ENCODE measurements around the gene SCAF4. TPM values are rescaled to one million over a fixed set of nuclear protein-coding genes. Genes with fewer than 3 reads are reported as not detected.

SCAF4 gene
- total and polyA plus RNA-seq, 9 of the 15 experiments (the other 6 are each of a cell fraction or from before 2014, with no cell fraction given) = 2.3 to 55.7 (median 17.2) TPM

DNA sequence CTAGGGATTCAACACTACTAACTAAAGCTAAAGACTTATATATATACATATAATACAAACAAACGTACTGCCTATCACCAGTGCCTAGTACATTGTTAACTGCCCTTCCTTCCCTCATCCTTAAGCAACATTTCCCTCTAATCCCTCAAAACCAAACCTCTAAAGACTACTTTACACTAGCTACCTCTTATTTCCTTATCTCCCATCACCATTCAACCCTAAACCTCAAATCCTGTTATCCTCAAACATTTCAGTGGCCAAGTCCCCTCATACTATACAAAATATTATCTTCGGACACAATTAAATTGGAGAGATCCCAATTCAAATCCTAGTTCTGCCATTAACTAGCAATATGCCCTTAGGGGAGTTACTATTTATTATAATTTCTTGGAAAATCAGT lies 3.7 kb downstream of the SCAF4 start:
- peaks cover 46% of the 10 kb centered on the region for H4K20me1 ChIP-seq (replicated peaks; ENCODE audit: control insufficient read depth, insufficient read depth, low read length)
- H2AFZ ChIP-seq (ENCODE audit: low read depth, low read length) = no peak overlapping the region

More for the DNA sequence above, 3.7 kb downstream of the SCAF4 start:
- H3K27me3 ChIP-seq (ENCODE audit: control insufficient read depth in 2 of 2, insufficient read depth in 2 of 2, low read length in 2 of 2) = no peaks in the 10 kb centered on the region
- no peak overlapping the region for H3K4me2 ChIP-seq (ENCODE audit: insufficient read depth, low read length)
- no TSS peak for BruUV-seq (replicated peaks)
- ATAC-seq (no peak), FAIRE-seq (no peak), DNase-seq (ENCODE audit: extremely low read depth in 1 of 4, low spot score in 3 of 4) (no peak)
- ChIA-PET POLR2A (no interaction called here), CTCF (ENCODE audit: low intra/inter-chr PET ratio) (no interaction called here)
- H3K27ac ChIP-seq (ENCODE audit: extremely low read depth, low read depth, low read length) = no peak overlapping the region
- H3K36me3 ChIP-seq (ENCODE audit: control insufficient read depth, insufficient read depth, low read length) = peaks cover 50% of the 10 kb centered on the region; the same call in 2 of the 3 replicates
- no peak overlapping the region for H3K9ac ChIP-seq (ENCODE audit: insufficient read depth in 1 of 2, low read depth in 2 of 2, low read length in 2 of 2)
- peaks cover 28 to 32% of the 10 kb centered on the region in 2 experiments; a peak in 4 of 5 replicates for H3K4me1 ChIP-seq (replicated peaks in 1 of 2; ENCODE audit: control insufficient read depth in 2 of 2, insufficient read depth in 2 of 2, low read length in 2 of 2)
- intact Hi-C loops (cut with micrococcal nuclease) (no loop called here), in situ Hi-C loops (cut with MboI) (no loop called here)
- TF ChIP-seq TCF3 (CRISPR knock-in tag; IDR thresholded peaks at IDR 0.05) (peak; percentile 12; the same call in 1 of the 2 replicates), KDM1A (IDR thresholded peaks at IDR 0.05) (peak; percentile 49 to 60; a peak in 2 of 4 replicates), TBP (optimal IDR thresholded peaks at IDR 0.05; ENCODE audit: low read depth, low read length) (no peak), HDAC1 (IDR thresholded peaks at IDR 0.05) (peak in 1 of 2 experiments; percentile 46; a peak in 2 of 4 replicates), ARID1B (IDR thresholded peaks at IDR 0.05) (peak; percentile 32; the same call in 1 of the 2 replicates), TARDBP (IDR thresholded peaks at IDR 0.05) (no peak), CBFB (CRISPR knock-in tag; IDR thresholded peaks at IDR 0.05) (no peak), HMGXB4 (CRISPR knock-in tag; IDR thresholded peaks at IDR 0.05) (no peak), CBFA2T3 (IDR thresholded peaks at IDR 0.05) (peak; percentile 54; the same call in 1 of the 2 replicates), ZFP1 (CRISPR knock-in tag; IDR thresholded peaks at IDR 0.05) (no peak), GATA2 (CRISPR knock-in tag; IDR thresholded peaks at IDR 0.05) (peak; percentile 28; the same call in 1 of the 2 replicates), BHLHE40 (IDR thresholded peaks at IDR 0.05; ENCODE audit: low read length) (no peak), RBFOX2 (IDR thresholded peaks at IDR 0.05; ENCODE audit: low read depth, low read length) (0 out of 2 replicates have a peak, but pooled peaks have one; percentile 20), NCOR1 (IDR thresholded peaks at IDR 0.05) (peak; percentile 29; the same call in 1 of the 2 replicates), ELF2 (CRISPR knock-in tag; IDR thresholded peaks at IDR 0.05) (no peak), CBFA2T2 (conservative IDR thresholded peaks at IDR 0.05) (peak; percentile 10; the same call in 1 of the 2 replicates), DPF2 (IDR thresholded peaks at IDR 0.05) (0 out of 2 replicates have a peak, but pooled peaks have one; percentile 25)
- TF ChIP-seq, protein P1, sequence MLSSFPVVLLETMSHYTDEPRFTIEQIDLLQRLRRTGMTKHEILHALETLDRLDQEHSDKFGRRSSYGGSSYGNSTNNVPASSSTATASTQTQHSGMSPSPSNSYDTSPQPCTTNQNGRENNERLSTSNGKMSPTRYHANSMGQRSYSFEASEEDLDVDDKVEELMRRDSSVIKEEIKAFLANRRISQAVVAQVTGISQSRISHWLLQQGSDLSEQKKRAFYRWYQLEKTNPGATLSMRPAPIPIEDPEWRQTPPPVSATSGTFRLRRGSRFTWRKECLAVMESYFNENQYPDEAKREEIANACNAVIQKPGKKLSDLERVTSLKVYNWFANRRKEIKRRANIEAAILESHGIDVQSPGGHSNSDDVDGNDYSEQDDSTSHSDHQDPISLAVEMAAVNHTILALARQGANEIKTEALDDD (IDR thresholded peaks at IDR 0.05) = peak; percentile 47; the same call in 1 of the 2 replicates
- TF ChIP-seq, protein P2, sequence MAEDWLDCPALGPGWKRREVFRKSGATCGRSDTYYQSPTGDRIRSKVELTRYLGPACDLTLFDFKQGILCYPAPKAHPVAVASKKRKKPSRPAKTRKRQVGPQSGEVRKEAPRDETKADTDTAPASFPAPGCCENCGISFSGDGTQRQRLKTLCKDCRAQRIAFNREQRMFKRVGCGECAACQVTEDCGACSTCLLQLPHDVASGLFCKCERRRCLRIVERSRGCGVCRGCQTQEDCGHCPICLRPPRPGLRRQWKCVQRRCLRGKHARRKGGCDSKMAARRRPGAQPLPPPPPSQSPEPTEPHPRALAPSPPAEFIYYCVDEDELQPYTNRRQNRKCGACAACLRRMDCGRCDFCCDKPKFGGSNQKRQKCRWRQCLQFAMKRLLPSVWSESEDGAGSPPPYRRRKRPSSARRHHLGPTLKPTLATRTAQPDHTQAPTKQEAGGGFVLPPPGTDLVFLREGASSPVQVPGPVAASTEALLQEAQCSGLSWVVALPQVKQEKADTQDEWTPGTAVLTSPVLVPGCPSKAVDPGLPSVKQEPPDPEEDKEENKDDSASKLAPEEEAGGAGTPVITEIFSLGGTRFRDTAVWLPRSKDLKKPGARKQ (CRISPR knock-in tag; IDR thresholded peaks at IDR 0.05) = no peak
- TF ChIP-seq, protein P3, sequence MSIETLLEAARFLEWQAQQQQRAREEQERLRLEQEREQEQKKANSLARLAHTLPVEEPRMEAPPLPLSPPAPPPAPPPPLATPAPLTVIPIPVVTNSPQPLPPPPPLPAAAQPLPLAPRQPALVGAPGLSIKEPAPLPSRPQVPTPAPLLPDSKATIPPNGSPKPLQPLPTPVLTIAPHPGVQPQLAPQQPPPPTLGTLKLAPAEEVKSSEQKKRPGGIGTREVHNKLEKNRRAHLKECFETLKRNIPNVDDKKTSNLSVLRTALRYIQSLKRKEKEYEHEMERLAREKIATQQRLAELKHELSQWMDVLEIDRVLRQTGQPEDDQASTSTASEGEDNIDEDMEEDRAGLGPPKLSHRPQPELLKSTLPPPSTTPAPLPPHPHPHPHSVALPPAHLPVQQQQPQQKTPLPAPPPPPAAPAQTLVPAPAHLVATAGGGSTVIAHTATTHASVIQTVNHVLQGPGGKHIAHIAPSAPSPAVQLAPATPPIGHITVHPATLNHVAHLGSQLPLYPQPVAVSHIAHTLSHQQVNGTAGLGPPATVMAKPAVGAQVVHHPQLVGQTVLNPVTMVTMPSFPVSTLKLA (conservative IDR thresholded peaks at IDR 0.05) = 0 out of 4 replicates have a peak, but pooled peaks of 1 of the 2 experiments have one; percentile 19
- WGBS (ENCODE audit: insufficient coverage, low coverage, missing lambda C conversion rate) = 23% methylated on average over 2 of the region's 2 CpGs
- H3K79me2 ChIP-seq (ENCODE audit: control insufficient read depth, insufficient read depth, low read length) = peaks cover 97% of the 10 kb centered on the region
- no peak overlapping the region for H3K4me3 ChIP-seq
- no peaks in the 10 kb centered on the region for H3K9me1 ChIP-seq (ENCODE audit: control insufficient read depth, insufficient read depth, low read length)
- no peaks in the 10 kb centered on the region for H3K9me3 ChIP-seq (replicated peaks; ENCODE audit: control insufficient read depth, insufficient read depth, low read depth, low read length)

All from K562 (cell line).